DMS53 treated with DMSO at 0.1 percent for 48 hours (cell line): Measurements from ENCODE around the gene MICALL2.

Source experiments
- DNase-seq: peaks from one replicate; lab custom pipeline; 2025; ENCODE audit not compliant: unreplicated experiment; lab: John Stamatoyannopoulos, UW

MICALL2 gene

GRCh38 chr7:1458683-1459511 is at the start of gene MICALL2:
Gene MICALL2, minus strand, starts transcription at chr7:1459470. Its CDS starts 144 bp downstream, at chr7:1459326.
- DNase-seq: peak; percentile 24

- no peak for DNase-seq
Measured at GRCh38 chr7:1508277-1508758, 49.0 kb upstream of the MICALL2 start.

- peak; percentile 65 for DNase-seq
Measured at GRCh38 chr7:1505731-1506550, 46.7 kb upstream of the MICALL2 start.

- peak; percentile 94 for DNase-seq
Measured at GRCh38 chr7:1503816-1504775, 44.8 kb upstream of the MICALL2 start, which contains the start of gene INTS1. Gene INTS1, minus strand, starts transcription at chr7:1504389. Its CDS starts 429 bp downstream, at chr7:1503960.

- DNase-seq: no peak
Measured at GRCh38 chr7:1503390-1503789, 44.1 kb upstream of the MICALL2 start.

GRCh38 chr7:1502845-1503244 is 43.6 kb upstream of the MICALL2 start:
- no peak for DNase-seq

GRCh38 chr7:1501487-1502270 is 42.4 kb upstream of the MICALL2 start:
- DNase-seq: no peak

GRCh38 chr7:1500064-1500807 is 41.0 kb upstream of the MICALL2 start:
- DNase-seq: no peak

- DNase-seq: no peak
Measured at GRCh38 chr7:1499367-1500029, 40.2 kb upstream of the MICALL2 start.

- DNase-seq: no peak
Measured at GRCh38 chr7:1498370-1499305, 39.4 kb upstream of the MICALL2 start.

GRCh38 chr7:1497293-1497927 is 38.1 kb upstream of the MICALL2 start:
- DNase-seq: no peak

- DNase-seq: no peak
Measured at GRCh38 chr7:1496531-1497292, 37.4 kb upstream of the MICALL2 start.

GRCh38 chr7:1495564-1496242 is 36.4 kb upstream of the MICALL2 start:
- no peak for DNase-seq

GRCh38 chr7:1494866-1495563 is 35.7 kb upstream of the MICALL2 start:
- DNase-seq: no peak

GRCh38 chr7:1494447-1494846 is 35.2 kb upstream of the MICALL2 start:
- DNase-seq: no peak
